Endothelial cell of umbilical vein (primary cell): Measurements from ENCODE around the gene SNX9. TPM values are rescaled to one million over a fixed set of nuclear protein-coding genes. Genes with fewer than 3 reads are reported as not detected.

Experiments
- BruUV-seq: library from RNA; stranded (reverse); fragments of 400-500 nt; replicated peaks from 2 replicates; lab custom pipeline; 2021; lab: Mats Ljungman, UMichigan
- CTCF ChIA-PET: fragments of 300-600, 350-600 bp; sonication (Branson Sonifier 250); formaldehyde crosslinking; loops from one replicate; lab custom pipeline; 2021; ENCODE audit warnings: antibody characterized with exemption, inconsistent platforms; lab: Charles Lee
- POLR2A ChIA-PET: fragments of 300-600, 350-600 bp; sonication (Branson Sonifier 250); formaldehyde crosslinking; loops from one replicate; lab custom pipeline; 2021; ENCODE audit warnings: antibody characterized with exemption, inconsistent platforms; lab: Charles Lee
- DNase-seq: peaks from one replicate; pipeline ENCODE4 v3.0.0-alpha.2; 2011; ENCODE audit warnings: low read depth, low spot score
- FAIRE-seq: peaks from 2 replicates; lab custom pipeline; 2011; peaks lifted over from hg19 to GRCh38; lab: Jason Lieb, UNC
- H2AFZ ChIP-seq: 2 replicates; pipeline ENCODE4 v1.6.0; 2012; ENCODE audit warnings: low read depth, low read length, control low read depth, inconsistent platforms
- H3K27ac ChIP-seq: 2 replicates; pipeline ENCODE4 v1.5.1; 2011; ENCODE audit warnings: low read depth, mild to moderate bottlenecking, control low read depth, low read length, moderate library complexity; ENCODE audit not compliant: insufficient read depth
- H3K27me3 ChIP-seq, 2 experiments: 2 replicates each; pipeline versions ENCODE4 v1.6.0 to v1.6.1; 2011; ENCODE audit warnings: low read length in 2 of 2, mixed read lengths in 1 of 2; ENCODE audit not compliant: control insufficient read depth in 2 of 2, insufficient read depth in 2 of 2
- H3K36me3 ChIP-seq, 2 experiments: 2 replicates in 1 of 2; 3 replicates in 1 of 2; pipeline ENCODE4 v1.5.1; 2011; ENCODE audit warnings: low read length in 2 of 2, mild to moderate bottlenecking in 1 of 2, moderate library complexity in 1 of 2; ENCODE audit not compliant: control insufficient read depth in 2 of 2, insufficient read depth in 2 of 2; ENCODE audit errors: extremely low read depth in 1 of 2
- H3K4me1 ChIP-seq: 3 replicates; pipeline ENCODE4 v1.5.1; 2011; ENCODE audit warnings: mild to moderate bottlenecking, low read length; ENCODE audit not compliant: control insufficient read depth, insufficient read depth; ENCODE audit errors: extremely low read depth
- H3K4me2 ChIP-seq: 2 replicates; pipeline ENCODE4 v1.6.1; 2011; ENCODE audit warnings: low read length, control low read depth, mixed read lengths; ENCODE audit not compliant: insufficient read depth
- H3K4me3 ChIP-seq, 3 experiments: fragments of 200-600 bp in 1 of 3; sonication (generic), shearing (Covaris generic) in 1 of 3; replicated peaks in 1 of 3; 2 replicates each; pipeline ENCODE4 v1.5.1; 2011 to 2016; ENCODE audit warnings: control low read depth in 3 of 3, low read length in 3 of 3, mild to moderate bottlenecking in 2 of 3, inconsistent platforms in 1 of 3, low read depth in 1 of 3, moderate library complexity in 1 of 3; ENCODE audit not compliant: insufficient read depth in 1 of 3
- H3K79me2 ChIP-seq: 2 replicates; pipeline ENCODE4 v1.6.0; 2012; ENCODE audit warnings: low read length, inconsistent platforms; ENCODE audit not compliant: control insufficient read depth, insufficient read depth
- H3K9ac ChIP-seq: replicated peaks from 2 replicates; pipeline ENCODE3; 2011; ENCODE audit warnings: low read length, control low read depth; ENCODE audit not compliant: insufficient read depth; ENCODE audit errors: extremely low read depth
- H3K9me1 ChIP-seq: replicated peaks from 3 replicates; pipeline ENCODE4 v1.6.0; 2011; ENCODE audit warnings: mild to moderate bottlenecking, low read length; ENCODE audit not compliant: control insufficient read depth, insufficient read depth; ENCODE audit errors: extremely low read depth
- H3K9me3 ChIP-seq: replicated peaks from 2 replicates; pipeline ENCODE4 v1.5.1; 2012; ENCODE audit warnings: low read length, inconsistent platforms; ENCODE audit not compliant: control insufficient read depth, insufficient read depth
- H4K20me1 ChIP-seq: replicated peaks from 2 replicates; pipeline ENCODE3; 2011; ENCODE audit warnings: mild to moderate bottlenecking, low read length; ENCODE audit not compliant: control insufficient read depth, insufficient read depth; ENCODE audit errors: extremely low read depth
- CTCF ChIP-seq, 2 donors: IDR thresholded peaks; 1 replicate in 1 of 2; 2 replicates in 1 of 2; pipeline ENCODE4 v1.5.1; 2011; ENCODE audit warnings: low read length in 2 of 2, mild to moderate bottlenecking in 2 of 2, moderate library complexity in 2 of 2, control low read depth in 1 of 2, inconsistent platforms in 1 of 2, low read depth in 1 of 2; ENCODE audit not compliant: insufficient read depth in 1 of 2; ENCODE audit errors: extremely low read depth in 1 of 2
- EZH2 ChIP-seq: IDR thresholded peaks from 2 replicates; pipeline ENCODE4 v1.6.1; 2012; ENCODE audit warnings: borderline replicate concordance, low read depth, mild to moderate bottlenecking, moderate library complexity, low read length, inconsistent platforms; ENCODE audit not compliant: severe bottlenecking
- FOS ChIP-seq: IDR thresholded peaks from 2 replicates; pipeline ENCODE4 v1.6.1; 2011; ENCODE audit warnings: mild to moderate bottlenecking, low read length, moderate library complexity, borderline replicate concordance; ENCODE audit not compliant: insufficient read depth
- GATA2 ChIP-seq: IDR thresholded peaks from 2 replicates; pipeline ENCODE4 v1.7.0; 2011; ENCODE audit warnings: low read depth, mild to moderate bottlenecking, moderate library complexity, mixed read lengths, low read length; ENCODE audit not compliant: insufficient read length, insufficient read depth
- JUN ChIP-seq: IDR thresholded peaks from 2 replicates; pipeline ENCODE4 v1.6.1; 2011; ENCODE audit warnings: borderline replicate concordance, low read depth; ENCODE audit not compliant: insufficient read length, insufficient read depth
- MAX ChIP-seq: IDR thresholded peaks from 2 replicates; pipeline ENCODE4 v1.6.1; 2011; ENCODE audit not compliant: insufficient read depth, insufficient read length
- MYC ChIP-seq: IDR thresholded peaks from one replicate; pipeline ENCODE4 v1.6.1; 2011; ENCODE audit warnings: mild to moderate bottlenecking, low read depth, low read length
- POLR2A ChIP-seq: IDR thresholded peaks from 2 replicates; pipeline ENCODE4 v1.6.1; 2012; ENCODE audit warnings: low read depth, mild to moderate bottlenecking, control low read depth, low read length
- POLR2AphosphoS5 ChIP-seq: IDR thresholded peaks from 2 replicates; pipeline ENCODE4 v1.6.1; 2012; ENCODE audit warnings: low read depth, mild to moderate bottlenecking, control low read depth, low read length, moderate library complexity; ENCODE audit not compliant: insufficient read depth
- dilution Hi-C: fragments of 300-500 bp; cut with MboI; formaldehyde crosslinking; loops from one replicate; pipeline ENCODE4 v1.15.0; 2019; ENCODE audit warnings: low sequenced_read_pairs; ENCODE audit not compliant: extremely low pct_ligation_motif_present
- intact Hi-C: fragments of 100-400 bp; cut with micrococcal nuclease; formaldehyde crosslinking; loops from one replicate; pipeline ENCODE4 v1.10.0; 2022
- polyA plus RNA-seq, 4 experiments: library from polyadenylated mRNA; depleted of rRNA in 3 of 4; stranded (reverse) in 3 of 4; unstranded in 1 of 4; fragments of >200 nt; gene quantifications; 2 replicates each; pipeline versions ENCODE4 v1.2.1 to v1.2.3, GENCODE V29; 2011 to 2012; ENCODE audit warnings: missing spikeins in 1 of 4
- total RNA-seq: library from RNA; stranded (reverse); gene quantifications from 2 replicates; pipeline ENCODE4 v1.2.3, GENCODE V29; 2021

SNX9 gene
- total and polyA plus RNA-seq, 2 donors (not counting 3 experiments of a cell fraction or from before 2014, with no cell fraction given), result 27.5 to 54.5 TPM

- no peak overlapping the region for H3K4me2 ChIP-seq
- no peak overlapping the region for H3K27ac ChIP-seq
- no peak overlapping the region for H3K4me3 ChIP-seq
- no peak for TF ChIP-seq GATA2
- no peak for TF ChIP-seq JUN
- TF ChIP-seq POLR2A, result no peak
- no peak for TF ChIP-seq CTCF (IDR thresholded peaks at IDR 0.05; ENCODE audit: extremely low read depth in 1 of 2, insufficient read depth in 1 of 2, low read depth in 1 of 2, low read length in 2 of 2)
- TF ChIP-seq FOS, result no peak
- TF ChIP-seq POLR2AphosphoS5, result no peak
- TF ChIP-seq MAX, result no peak
- no peak for TF ChIP-seq EZH2
- no peak for TF ChIP-seq MYC
- no peak overlapping the region for H3K9ac ChIP-seq
- H3K9me3 ChIP-seq, result no peaks in the 10 kb centered on the region
- H3K4me1 ChIP-seq, result peaks cover 9% of the 10 kb centered on the region
- no peaks in the 10 kb centered on the region for H3K9me1 ChIP-seq
- H4K20me1 ChIP-seq, result no peaks in the 10 kb centered on the region
- FAIRE-seq, result no peak
- ChIA-PET CTCF (interaction anchor here (1.0 to 2.3 kb wide), 2 partner anchors 15 to 48 kb away, joined by 3 to 8 read pairs; no protein-coding TSS in a partner anchor), POLR2A (no interaction called here)
- H3K36me3 ChIP-seq, result no peaks in the 10 kb centered on the region
- no peak for DNase-seq
- dilution Hi-C loops (no loop called here), intact Hi-C loops (no loop called here)
- H3K27me3 ChIP-seq, result no peaks in the 10 kb centered on the region
- peaks cover 14% of the 10 kb centered on the region for H3K79me2 ChIP-seq
- no peak overlapping the region for H2AFZ ChIP-seq
- BruUV-seq, result no TSS peak
Measured at GRCh38 chr6:157978021-157978783, 155.2 kb downstream of the SNX9 start.
